BJ (cell line): ENCODE measurements around the gene TADA3. TPM values are rescaled to one million over a fixed set of nuclear protein-coding genes. Genes with fewer than 3 reads are reported as not detected.

Source experiments
- CTCF ChIA-PET: fragments of 350-600 bp; formaldehyde crosslinking; extraction: SDS; loops from one replicate; lab custom pipeline; 2021; ENCODE audit warnings: antibody characterized with exemption, inconsistent platforms; lab: Yijun Ruan, JAX
- POLR2A ChIA-PET: fragments of 300-600 bp; sonication (Branson Sonifier 250); formaldehyde crosslinking; extraction: SDS; loops from one replicate; lab custom pipeline; 2021; ENCODE audit warnings: antibody characterized with exemption; lab: Charles Lee
- DNase-seq: peaks from one replicate; pipeline ENCODE4 v3.0.0-alpha.2; 2011; ENCODE audit warnings: low read depth
- H3K27me3 ChIP-seq: 2 replicates; pipeline ENCODE4 v1.6.0; 2011; ENCODE audit warnings: low read length; ENCODE audit not compliant: control insufficient read depth, insufficient read depth
- H3K36me3 ChIP-seq: 2 replicates; pipeline ENCODE4 v1.5.1; 2011; ENCODE audit warnings: low read length; ENCODE audit not compliant: control insufficient read depth, insufficient read depth
- H3K4me3 ChIP-seq: 2 replicates; pipeline ENCODE4 v1.5.1; 2011; ENCODE audit warnings: low read depth, mild to moderate bottlenecking, control low read depth, low read length
- CTCF ChIP-seq: IDR thresholded peaks from 2 replicates; pipeline ENCODE4 v1.5.1; 2011; ENCODE audit warnings: low read depth, mild to moderate bottlenecking, control low read depth, inconsistent platforms, low read length, moderate library complexity; ENCODE audit not compliant: insufficient read depth
- polyA plus RNA-seq: library from polyadenylated mRNA; depleted of rRNA; stranded (reverse); fragments of >200 nt; gene quantifications from 2 replicates; pipeline ENCODE4 v1.2.3, GENCODE V29; 2011

TADA3 gene
- polyA plus RNA-seq, 1 experiment: 113 TPM

GRCh38 chr3:9749645-9750555, 42.4 kb downstream of the TADA3 start, which contains the start of gene OGG1:
OGG1 (plus strand) TSS chr3:9749952; CDS start chr3:9750287, 335 bp downstream.
- no peak for TF ChIP-seq CTCF
- Histone ChIP-seq H3K36me3 (peaks cover 29% of the 10 kb centered on the region), H3K27me3 (no peaks in the 10 kb centered on the region), H3K4me3 (peak within 1 kb of the TSS; percentile 67)
- DNase-seq: peak; percentile 92
- ChIA-PET CTCF (interaction anchor here (0.6 to 1.2 kb wide), 4 partner anchors 13 to 442 kb away, joined by 3 to 5 read pairs (median 3); no protein-coding TSS in a partner anchor), POLR2A (interaction anchor here (0.7 kb wide), 2 partner anchors 16 to 81 kb away, joined by 3 to 4 read pairs; no protein-coding TSS in a partner anchor)

- H3K4me3 ChIP-seq: peak overlapping the region; percentile 33
- peaks cover 32% of the 10 kb centered on the region for H3K36me3 ChIP-seq
- ChIA-PET CTCF (interaction anchor here (0.7 to 1.2 kb wide), 3 partner anchors 14 to 33 kb away, joined by 3 to 5 read pairs (median 3); no protein-coding TSS in a partner anchor), POLR2A (interaction anchor here (0.7 kb wide), 2 partner anchors 15 to 80 kb away, joined by 3 to 4 read pairs; no protein-coding TSS in a partner anchor)
- no peaks in the 10 kb centered on the region for H3K27me3 ChIP-seq
- no peak for TF ChIP-seq CTCF
- DNase-seq: no peak
Measured at GRCh38 chr3:9749296-9749644, 43.0 kb downstream of the TADA3 start.

- H3K27me3 ChIP-seq: no peaks in the 10 kb centered on the region
Measured at GRCh38 chr3:9748031-9748430, 44.2 kb downstream of the TADA3 start.

GRCh38 chr3:9747267-9747666, 45.0 kb downstream of the TADA3 start:
- H3K36me3 ChIP-seq: peaks cover 46% of the 10 kb centered on the region
- ChIA-PET POLR2A (no interaction called here), CTCF (interaction anchor here (1.0 kb wide), 1 partner anchor 13 kb away, joined by 3 read pairs; no protein-coding TSS in a partner anchor)
- H3K27me3 ChIP-seq: no peaks in the 10 kb centered on the region
- no peak overlapping the region for H3K4me3 ChIP-seq
- DNase-seq: no peak
- TF ChIP-seq CTCF: no peak

More at GRCh38 chr3:9748031-9748430, 44.2 kb downstream of the TADA3 start:
- no peak for DNase-seq
- ChIA-PET CTCF (interaction anchor here (1.3 kb wide), 1 partner anchor 9 kb away, joined by 3 read pairs; no protein-coding TSS in a partner anchor), POLR2A (no interaction called here)
- Histone ChIP-seq H3K4me3 (no peak overlapping the region), H3K36me3 (peaks cover 41% of the 10 kb centered on the region)
- TF ChIP-seq CTCF: no peak

- no peak for DNase-seq
- ChIA-PET POLR2A (no interaction called here), CTCF (no interaction called here)
- Histone ChIP-seq H3K27me3 (no peaks in the 10 kb centered on the region), H3K36me3 (peaks cover 50% of the 10 kb centered on the region), H3K4me3 (no peak overlapping the region)
- TF ChIP-seq CTCF: no peak
Measured at GRCh38 chr3:9746330-9746729, 45.9 kb downstream of the TADA3 start.
